ENCODE data around the gene YTHDF1. TPM values are rescaled to one million over a fixed set of nuclear protein-coding genes. Genes with fewer than 3 reads are reported as not detected.

YTHDF1 gene
- total RNA-seq, 1 donor from 2014 or later = 27.1 TPM

GRCh38 chr20:63202021-63202420 is 13.9 kb downstream of the YTHDF1 start:
- FAIRE-seq (no peak), DNase-seq (ENCODE audit: low read depth) (no peak)
- no peak for TF ChIP-seq CTCF (IDR thresholded peaks at IDR 0.05; ENCODE audit: insufficient read depth, low read length, severe bottlenecking)
- Histone ChIP-seq H3K4me3 (ENCODE audit: low read depth, low read length) (no peak overlapping the region), H3K27me3 (ENCODE audit: control insufficient read depth, insufficient read depth, low read length) (no peaks in the 10 kb centered on the region), H3K36me3 (ENCODE audit: control insufficient read depth, insufficient read depth, low read length) (peaks cover 25% of the 10 kb centered on the region)

GRCh38 chr20:63198606-63199005 is 17.3 kb downstream of the YTHDF1 start:
- peaks cover 17% of the 10 kb centered on the region for H3K36me3 ChIP-seq (ENCODE audit: control insufficient read depth, insufficient read depth, low read length)
- no peak for DNase-seq (ENCODE audit: low read depth)
- H3K4me3 ChIP-seq (ENCODE audit: low read depth, low read length) = no peak overlapping the region
- FAIRE-seq = no peak
- no peak for TF ChIP-seq CTCF (IDR thresholded peaks at IDR 0.05; ENCODE audit: insufficient read depth, low read length, severe bottlenecking)
- H3K27me3 ChIP-seq (ENCODE audit: control insufficient read depth, insufficient read depth, low read length) = no peaks in the 10 kb centered on the region

- FAIRE-seq = no peak
- Histone ChIP-seq H3K36me3 (ENCODE audit: control insufficient read depth, insufficient read depth, low read length) (peaks cover 3% of the 10 kb centered on the region), H3K4me3 (ENCODE audit: low read depth, low read length) (no peak overlapping the region), H3K27me3 (ENCODE audit: control insufficient read depth, insufficient read depth, low read length) (no peaks in the 10 kb centered on the region)
- no peak for DNase-seq (ENCODE audit: low read depth)
- no peak for TF ChIP-seq CTCF (IDR thresholded peaks at IDR 0.05; ENCODE audit: insufficient read depth, low read length, severe bottlenecking)
These were observed 19.0 kb downstream of the YTHDF1 start for GRCh38 chr20:63196768-63197470.

- no peak for FAIRE-seq
- peaks cover under 1% of the 10 kb centered on the region for H3K36me3 ChIP-seq (ENCODE audit: control insufficient read depth, insufficient read depth, low read length)
These were observed 21.1 kb downstream of the YTHDF1 start for GRCh38 chr20:63194797-63195173.

GRCh38 chr20:63194007-63194796 is 21.7 kb downstream of the YTHDF1 start:
- no peaks in the 10 kb centered on the region for H3K27me3 ChIP-seq (ENCODE audit: control insufficient read depth, insufficient read depth, low read length)
- no peaks in the 10 kb centered on the region for H3K36me3 ChIP-seq (ENCODE audit: control insufficient read depth, insufficient read depth, low read length)
- no peak for TF ChIP-seq CTCF (IDR thresholded peaks at IDR 0.05; ENCODE audit: insufficient read depth, low read length, severe bottlenecking)
- FAIRE-seq (no peak), DNase-seq (ENCODE audit: low read depth) (no peak)
- no peak overlapping the region for H3K4me3 ChIP-seq (ENCODE audit: low read depth, low read length)

More at GRCh38 chr20:63194797-63195173, 21.1 kb downstream of the YTHDF1 start:
- Histone ChIP-seq H3K4me3 (ENCODE audit: low read depth, low read length) (no peak overlapping the region), H3K27me3 (ENCODE audit: control insufficient read depth, insufficient read depth, low read length) (no peaks in the 10 kb centered on the region)
- no peak for TF ChIP-seq CTCF (IDR thresholded peaks at IDR 0.05; ENCODE audit: insufficient read depth, low read length, severe bottlenecking)
- no peak for DNase-seq (ENCODE audit: low read depth)

All from bronchial epithelial cell (primary cell).